IMR-90 (cell line): ENCODE results near the gene SFXN3. TPM values are rescaled to one million over a fixed set of nuclear protein-coding genes. Genes with fewer than 3 reads are reported as not detected.
A peak's percentile ranks its signal among the peaks of the same experiment; 100 is the strongest.

ENCODE experiments used
- ATAC-seq: fragments of 200-7000 bp; cut with Tn5 transposase; 2 replicates; pipeline ENCODE4 v1.9.1; 2020; ENCODE audit warnings: low read depth, mild to moderate bottlenecking, moderate library complexity
- BruUV-seq: library from RNA; stranded (reverse); fragments of 400-500 nt; replicated peaks from 2 replicates; lab custom pipeline; 2021; lab: Mats Ljungman, UMichigan
- CTCF ChIA-PET: fragments of 300-600 bp; formaldehyde crosslinking; extraction: SDS; loops from one replicate; lab custom pipeline; 2021; ENCODE audit warnings: antibody characterized with exemption; lab: Yijun Ruan, JAX
- POLR2A ChIA-PET: fragments of 300-600 bp; sonication (Branson Sonifier 250); formaldehyde crosslinking; loops from one replicate; lab custom pipeline; 2022; ENCODE audit warnings: antibody characterized with exemption; ENCODE audit not compliant: unreplicated experiment; lab: Charles Lee
- DNase-seq: peaks from one replicate; pipeline ENCODE4 v3.0.0; 2013
- H2AFZ ChIP-seq: replicated peaks from 2 replicates; pipeline ENCODE3; 2013; ENCODE audit warnings: low read length, mild to moderate bottlenecking; ENCODE audit not compliant: poor library complexity
- H2AK5ac ChIP-seq: 2 replicates; pipeline ENCODE4 v1.6.1; 2013; ENCODE audit warnings: low read depth, low read length, inconsistent platforms
- H2AK9ac ChIP-seq: replicated peaks from 2 replicates; pipeline ENCODE3; 2013; ENCODE audit warnings: mild to moderate bottlenecking, low read depth, low read length, moderate library complexity; ENCODE audit not compliant: poor library complexity
- H2BK120ac ChIP-seq: 2 replicates; pipeline ENCODE4 v1.6.1; 2013; ENCODE audit warnings: low read depth, low read length, inconsistent platforms
- H2BK15ac ChIP-seq: 3 replicates; pipeline ENCODE4 v1.6.1; 2013; ENCODE audit warnings: low read depth, low read length, inconsistent platforms
- H2BK20ac ChIP-seq: 2 replicates; pipeline ENCODE4 v1.6.1; 2013; ENCODE audit warnings: low read depth, mild to moderate bottlenecking, inconsistent platforms, low read length, moderate library complexity
- H2BK5ac ChIP-seq: 2 replicates; pipeline ENCODE4 v1.6.1; 2013; ENCODE audit warnings: mild to moderate bottlenecking, low read depth, low read length, inconsistent platforms; ENCODE audit not compliant: poor library complexity, severe bottlenecking
- H3K14ac ChIP-seq: replicated peaks from 2 replicates; pipeline ENCODE4 v1.6.1; 2013; ENCODE audit warnings: low read depth, low read length, inconsistent platforms
- H3K18ac ChIP-seq: 2 replicates; pipeline ENCODE4 v1.6.1; 2013; ENCODE audit warnings: low read depth, low read length, control low read depth
- H3K23ac ChIP-seq: 2 replicates; pipeline ENCODE4 v1.6.1; 2013; ENCODE audit warnings: low read depth, low read length, inconsistent platforms
- H3K27ac ChIP-seq: 2 replicates; pipeline ENCODE4 v1.5.1; 2013; ENCODE audit warnings: mild to moderate bottlenecking, control low read depth, low read length; ENCODE audit not compliant: insufficient read depth
- H3K27me3 ChIP-seq: 2 replicates; pipeline ENCODE4 v1.6.1; 2013; ENCODE audit warnings: low read length; ENCODE audit not compliant: control insufficient read depth, insufficient read depth
- H3K36me3 ChIP-seq: 2 replicates; pipeline ENCODE4 v1.6.1; 2013; ENCODE audit warnings: low read length, mixed read lengths; ENCODE audit not compliant: control insufficient read depth, insufficient read depth
- H3K4ac ChIP-seq: 2 replicates; pipeline ENCODE4 v1.6.1; 2013; ENCODE audit warnings: low read depth, low read length, inconsistent platforms
- H3K4me1 ChIP-seq: 2 replicates; pipeline ENCODE4 v1.6.1; 2013; ENCODE audit warnings: low read length, mixed read lengths; ENCODE audit not compliant: control insufficient read depth, insufficient read depth
- H3K4me2 ChIP-seq: 2 replicates; pipeline ENCODE4 v1.6.1; 2013; ENCODE audit warnings: low read depth, mild to moderate bottlenecking, control low read depth, low read length, moderate library complexity
- H3K4me3 ChIP-seq: 2 replicates; pipeline ENCODE4 v1.5.1; 2013; ENCODE audit warnings: low read depth, mild to moderate bottlenecking, control low read depth, low read length, moderate library complexity; ENCODE audit not compliant: insufficient read depth
- H3K56ac ChIP-seq: 2 replicates; pipeline ENCODE4 v1.6.1; 2013; ENCODE audit warnings: low read length, inconsistent platforms; ENCODE audit not compliant: insufficient read depth; ENCODE audit errors: extremely low read depth
- H3K79me1 ChIP-seq, 2 experiments: 2 replicates each; pipeline ENCODE4 v1.6.1; 2013; ENCODE audit warnings: low read length in 2 of 2, inconsistent platforms in 1 of 2, low read depth in 1 of 2
- H3K9ac ChIP-seq: 2 replicates; pipeline ENCODE4 v1.6.1; 2013; ENCODE audit warnings: low read depth, low read length, control low read depth
- H3K9me1 ChIP-seq: 2 replicates; pipeline ENCODE4 v1.6.1; 2013; ENCODE audit warnings: low read length, inconsistent platforms; ENCODE audit not compliant: insufficient read depth
- H3K9me3 ChIP-seq: 2 replicates; pipeline ENCODE4 v1.6.1; 2013; ENCODE audit warnings: low read length; ENCODE audit not compliant: control insufficient read depth, insufficient read depth
- H4K20me1 ChIP-seq: 2 replicates; pipeline ENCODE4 v1.6.1; 2013; ENCODE audit warnings: low read length, inconsistent platforms; ENCODE audit not compliant: insufficient read depth
- H4K5ac ChIP-seq: 2 replicates; pipeline ENCODE4 v1.6.1; 2013; ENCODE audit warnings: mild to moderate bottlenecking, low read depth, low read length, control low read depth
- H4K8ac ChIP-seq, 2 experiments: 2 replicates each; pipeline ENCODE4 v1.6.1; 2013; ENCODE audit warnings: low read depth in 2 of 2, low read length in 2 of 2, control low read depth in 1 of 2, inconsistent platforms in 1 of 2
- H4K91ac ChIP-seq: 2 replicates; pipeline ENCODE4 v1.6.1; 2013; ENCODE audit warnings: low read depth, low read length, inconsistent platforms; ENCODE audit not compliant: insufficient read depth
- BHLHE40 ChIP-seq: fragments of 150-350 bp; IDR thresholded peaks from 2 replicates; pipeline ENCODE4 v1.6.1; 2016; ENCODE audit warnings: mild to moderate bottlenecking, low read depth, low read length
- CHD1 ChIP-seq: IDR thresholded peaks from 2 replicates; pipeline ENCODE4 v1.6.1; 2012; ENCODE audit warnings: low read depth, low read length, improper control_type of control experiment
- FOS ChIP-seq: fragments of 150-350 bp; IDR thresholded peaks from 2 replicates; pipeline ENCODE4 v1.6.1; 2016; ENCODE audit warnings: low read depth, low read length
- MAFK ChIP-seq: IDR thresholded peaks from 2 replicates; pipeline ENCODE4 v1.6.1; 2012; ENCODE audit warnings: low read depth, low read length, improper control_type of control experiment
- MAZ ChIP-seq: IDR thresholded peaks from 2 replicates; pipeline ENCODE4 v1.6.1; 2012; ENCODE audit warnings: low read depth, mild to moderate bottlenecking, low read length, improper control_type of control experiment, moderate library complexity, borderline replicate concordance
- MXI1 ChIP-seq: IDR thresholded peaks from 2 replicates; pipeline ENCODE4 v1.6.1; 2012; ENCODE audit warnings: low read depth, mild to moderate bottlenecking, low read length, moderate library complexity, borderline replicate concordance
- NFE2L2 ChIP-seq: fragments of 150-350 bp; IDR thresholded peaks from 2 replicates; pipeline ENCODE4 v1.6.1; 2016; ENCODE audit warnings: low read depth, mild to moderate bottlenecking, low read length
- POLR2A ChIP-seq: IDR thresholded peaks from 2 replicates; pipeline ENCODE4 v1.6.1; 2012; ENCODE audit warnings: mild to moderate bottlenecking, low read depth, low read length
- RAD21 ChIP-seq: IDR thresholded peaks from 2 replicates; pipeline ENCODE4 v1.6.1; 2012; ENCODE audit warnings: low read length, improper control_type of control experiment
- RFX5 ChIP-seq: IDR thresholded peaks from 2 replicates; pipeline ENCODE4 v1.8.0; 2012; ENCODE audit warnings: low read depth, mild to moderate bottlenecking, low read length, moderate library complexity
- SMC3 ChIP-seq: fragments of 150-350 bp; IDR thresholded peaks from 2 replicates; pipeline ENCODE4 v1.6.1; 2016; ENCODE audit warnings: low read depth, mild to moderate bottlenecking, antibody characterized with exemption, low read length, moderate library complexity
- WGBS, 2 experiments: methylation state at CpG; one replicate each; pipeline versions ENCODE4 v1.1.5 to v1.1.7; 2013; ENCODE audit warnings: missing lambda C conversion rate in 2 of 2; ENCODE audit not compliant: insufficient read length in 1 of 2; ENCODE audit errors: extremely low coverage in 2 of 2; 5-methylcytosine and 5-hydroxymethylcytosine counted together
- dilution Hi-C: fragments of 300-500 bp; cut with HindIII; formaldehyde crosslinking; loops from one replicate; pipeline ENCODE4 v1.14.3; 2018; ENCODE audit warnings: low sequenced_read_pairs; ENCODE audit not compliant: unreplicated experiment
- in situ Hi-C: fragments of 300-500 bp; cut with MboI; formaldehyde crosslinking; loops from 3 replicates; pipeline ENCODE4 v1.14.3; 2019; ENCODE audit warnings: low sequenced_read_pairs, inconsistent platforms, mixed read lengths
- intact Hi-C: fragments of 100-400 bp; cut with micrococcal nuclease; formaldehyde crosslinking; loops from 2 replicates; pipeline ENCODE4 v1.10.0; 2022
- polyA plus RNA-seq, 3 experiments: library from polyadenylated mRNA; depleted of rRNA; stranded (reverse); fragments of >200 nt; gene quantifications; 2 replicates each; pipeline ENCODE4 v1.2.3, GENCODE V29; 2012; ENCODE audit warnings: low replicate concordance in 1 of 3
- total RNA-seq: library from RNA; depleted of rRNA; stranded (reverse); fragments of >200 nt; gene quantifications from 2 replicates; pipeline ENCODE4 v1.2.3, GENCODE V29; 2012
- TF ChIP-seq, protein P1 (sequence below): conservative IDR thresholded peaks from 2 replicates; pipeline ENCODE4 v1.5.1; 2012; ENCODE audit warnings: mild to moderate bottlenecking, low read depth, low read length, improper control_type of control experiment
- TF ChIP-seq, protein P2 (sequence below): fragments of 150-350 bp; IDR thresholded peaks from 2 replicates; pipeline ENCODE4 v1.6.1; 2017; ENCODE audit warnings: mild to moderate bottlenecking, antibody characterized with exemption, low read length, low read depth

SFXN3 gene
- total and polyA plus RNA-seq, 2 of the 4 experiments (the other 2 are of a cell fraction): 64.7 to 77.2 TPM

DNA sequence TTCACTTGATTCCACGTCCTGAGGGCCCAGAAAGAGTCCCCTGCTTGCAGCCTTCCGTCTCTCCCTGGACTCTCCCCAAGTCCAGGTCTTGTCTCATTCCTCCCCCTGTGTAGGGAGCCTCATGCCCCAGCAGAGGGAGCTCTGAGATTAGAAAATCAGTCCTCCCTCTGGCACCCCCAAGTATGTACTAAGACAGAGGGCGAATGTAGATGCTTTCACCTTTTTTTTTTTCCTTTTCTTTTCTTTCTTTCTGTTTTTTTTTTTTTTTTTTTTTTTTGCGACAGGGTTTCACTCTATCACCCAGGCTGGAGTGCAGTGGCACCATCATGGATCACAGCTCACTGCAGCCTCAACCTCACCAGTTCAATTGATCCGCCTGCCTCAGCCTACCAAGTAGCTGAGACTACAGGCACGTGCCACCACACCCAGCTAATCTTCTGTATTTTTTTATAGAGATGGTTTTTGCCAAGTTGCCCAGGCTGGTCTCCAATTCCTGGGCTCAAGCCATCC, 10.3 kb downstream of the SFXN3 start:
- Histone ChIP-seq H3K36me3 (peaks cover 32% of the 10 kb centered on the region), H3K14ac (no peak overlapping the region), H3K4ac (no peak overlapping the region), H3K4me3 (no peak overlapping the region), H3K9me3 (no peaks in the 10 kb centered on the region), H3K27ac (no peak overlapping the region), H4K8ac (peak overlapping the region in 1 of 2 experiments; percentile 5; a peak in 1 of 4 replicates), H4K20me1 (peaks cover 7% of the 10 kb centered on the region; the same call in 1 of the 2 replicates), H2BK20ac (no peak overlapping the region), H3K56ac (no peak overlapping the region), H3K4me2 (no peak overlapping the region), H3K27me3 (no peaks in the 10 kb centered on the region), H4K91ac (no peak overlapping the region), H3K9ac (no peak overlapping the region), H3K4me1 (peaks cover 10% of the 10 kb centered on the region), H3K18ac (no peak overlapping the region), H2AFZ (peak overlapping the region; percentile 52), H2BK120ac (no peak overlapping the region), H2BK5ac (no peak overlapping the region), H2AK9ac (no peak overlapping the region), H3K79me1 (peaks cover 7 to 21% of the 10 kb centered on the region in 2 experiments; a peak in 3 of 4 replicates), H2BK15ac (no peak overlapping the region), H3K23ac (no peak overlapping the region), H3K9me1 (peaks cover 5% of the 10 kb centered on the region; the same call in 1 of the 2 replicates), H4K5ac (no peak overlapping the region), H2AK5ac (no peak overlapping the region)
- intact Hi-C loops (loop anchor here (1.0 kb wide), 2 partner anchors 27 to 101 kb away; no protein-coding TSS in a partner anchor), in situ Hi-C loops (no loop called here), dilution Hi-C loops (no loop called here)
- WGBS, 2 experiments: no CpG with 5 or more reads among the region's 6 CpGs
- BruUV-seq: no TSS peak
- no peak for TF ChIP-seq BHLHE40
- TF ChIP-seq MAFK: no peak
- TF ChIP-seq, protein P1, sequence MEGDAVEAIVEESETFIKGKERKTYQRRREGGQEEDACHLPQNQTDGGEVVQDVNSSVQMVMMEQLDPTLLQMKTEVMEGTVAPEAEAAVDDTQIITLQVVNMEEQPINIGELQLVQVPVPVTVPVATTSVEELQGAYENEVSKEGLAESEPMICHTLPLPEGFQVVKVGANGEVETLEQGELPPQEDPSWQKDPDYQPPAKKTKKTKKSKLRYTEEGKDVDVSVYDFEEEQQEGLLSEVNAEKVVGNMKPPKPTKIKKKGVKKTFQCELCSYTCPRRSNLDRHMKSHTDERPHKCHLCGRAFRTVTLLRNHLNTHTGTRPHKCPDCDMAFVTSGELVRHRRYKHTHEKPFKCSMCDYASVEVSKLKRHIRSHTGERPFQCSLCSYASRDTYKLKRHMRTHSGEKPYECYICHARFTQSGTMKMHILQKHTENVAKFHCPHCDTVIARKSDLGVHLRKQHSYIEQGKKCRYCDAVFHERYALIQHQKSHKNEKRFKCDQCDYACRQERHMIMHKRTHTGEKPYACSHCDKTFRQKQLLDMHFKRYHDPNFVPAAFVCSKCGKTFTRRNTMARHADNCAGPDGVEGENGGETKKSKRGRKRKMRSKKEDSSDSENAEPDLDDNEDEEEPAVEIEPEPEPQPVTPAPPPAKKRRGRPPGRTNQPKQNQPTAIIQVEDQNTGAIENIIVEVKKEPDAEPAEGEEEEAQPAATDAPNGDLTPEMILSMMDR: peak; percentile 92
- TF ChIP-seq, protein P2, sequence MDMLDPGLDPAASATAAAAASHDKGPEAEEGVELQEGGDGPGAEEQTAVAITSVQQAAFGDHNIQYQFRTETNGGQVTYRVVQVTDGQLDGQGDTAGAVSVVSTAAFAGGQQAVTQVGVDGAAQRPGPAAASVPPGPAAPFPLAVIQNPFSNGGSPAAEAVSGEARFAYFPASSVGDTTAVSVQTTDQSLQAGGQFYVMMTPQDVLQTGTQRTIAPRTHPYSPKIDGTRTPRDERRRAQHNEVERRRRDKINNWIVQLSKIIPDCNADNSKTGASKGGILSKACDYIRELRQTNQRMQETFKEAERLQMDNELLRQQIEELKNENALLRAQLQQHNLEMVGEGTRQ: no peak
- no peak for TF ChIP-seq CHD1
- no peak for TF ChIP-seq NFE2L2
- TF ChIP-seq RFX5: no peak
- TF ChIP-seq POLR2A: no peak
- TF ChIP-seq MAZ: peak; percentile 59; the same call in 1 of the 2 replicates
- TF ChIP-seq MXI1: no peak
- peak; percentile 86 for TF ChIP-seq RAD21
- peak; percentile 83 for TF ChIP-seq SMC3
- no peak for TF ChIP-seq FOS
- ChIA-PET POLR2A (no interaction called here), CTCF (interaction anchor here (0.6 to 2.1 kb wide), 9 partner anchors 9 to 144 kb away, joined by 3 to 7 read pairs (median 4); partner anchors contain the start of genes PDZD7 and SFXN3)
- DNase-seq: peak; percentile 88
- ATAC-seq: peak; percentile 73
